GM23338 (cell line): ENCODE results near the gene VWA3B. TPM values are rescaled to one million over a fixed set of nuclear protein-coding genes. Genes with fewer than 3 reads are reported as not detected.

Experiments used
- ATAC-seq: fragments of 200-7000 bp; cut with Tn5 transposase; 3 replicates; pipeline ENCODE4 v1.9.1; 2020
- DNase-seq: peaks from one replicate; pipeline ENCODE4 v3.0.0-alpha.2; 2015; ENCODE audit warnings: low spot score
- H2AFZ ChIP-seq: fragments of 200-600 bp; sonication (generic); 2 replicates; pipeline ENCODE4 v1.8.0; 2016; ENCODE audit warnings: antibody characterized with exemption, mild to moderate bottlenecking, moderate library complexity
- H3F3A ChIP-seq: fragments of 200-600 bp; sonication (generic); replicated peaks from 2 replicates; pipeline ENCODE4 v1.8.0; 2017; ENCODE audit warnings: antibody characterized with exemption, mixed run types, low read depth
- H3K27ac ChIP-seq: fragments of 200-600 bp; sonication (generic); 2 replicates; pipeline ENCODE4 v1.6.1; 2016; ENCODE audit warnings: low read depth
- H3K27me3 ChIP-seq: fragments of 200-600 bp; sonication (generic); 2 replicates; pipeline ENCODE4 v1.8.0; 2016; ENCODE audit warnings: mild to moderate bottlenecking, mixed run types, moderate library complexity; ENCODE audit not compliant: insufficient read depth
- H3K36me3 ChIP-seq: fragments of 200-600 bp; sonication (generic); 2 replicates; pipeline ENCODE4 v1.8.0; 2016; ENCODE audit warnings: mild to moderate bottlenecking; ENCODE audit not compliant: insufficient read depth
- H3K4me1 ChIP-seq: fragments of 200-600 bp; sonication (generic); 2 replicates; pipeline ENCODE4 v1.8.0; 2016; ENCODE audit warnings: mild to moderate bottlenecking, moderate library complexity; ENCODE audit not compliant: insufficient read depth
- H3K4me2 ChIP-seq: fragments of 200-600 bp; sonication (generic); 2 replicates; pipeline ENCODE4 v1.7.1; 2017; ENCODE audit warnings: mixed run types
- H3K4me3 ChIP-seq: fragments of 200-600 bp; sonication (generic); 2 replicates; pipeline ENCODE4 v1.6.1; 2016; ENCODE audit warnings: mixed run types
- H3K79me2 ChIP-seq: fragments of 200-600 bp; sonication (generic); replicated peaks from 2 replicates; pipeline ENCODE4 v1.8.0; 2017; ENCODE audit warnings: mild to moderate bottlenecking; ENCODE audit not compliant: insufficient read depth
- H3K9me2 ChIP-seq: fragments of 200-600 bp; sonication (generic); 2 replicates; pipeline ENCODE4 v1.8.0; 2017; ENCODE audit not compliant: insufficient read depth
- H4K20me1 ChIP-seq: fragments of 200-600 bp; sonication (generic); replicated peaks from 2 replicates; pipeline ENCODE4 v1.8.0; 2017; ENCODE audit warnings: mild to moderate bottlenecking; ENCODE audit not compliant: insufficient read depth
- H3K27ac Mint-ChIP-seq: 2 replicates; pipeline ENCODE4 v1.8.0; 2020; ENCODE audit warnings: inconsistent platforms, mild to moderate bottlenecking, moderate library complexity, mixed read lengths
- H3K27me3 Mint-ChIP-seq: 3 replicates; pipeline ENCODE4 v1.8.0; 2022; ENCODE audit warnings: low read depth, mild to moderate bottlenecking, moderate library complexity, mixed read lengths, inconsistent platforms; ENCODE audit not compliant: insufficient read depth, poor library complexity
- H3K36me3 Mint-ChIP-seq: 3 replicates; pipeline ENCODE4 v1.8.0; 2021; ENCODE audit warnings: low read depth, mild to moderate bottlenecking, inconsistent platforms, moderate library complexity, mixed read lengths
- H3K4me1 Mint-ChIP-seq: 3 replicates; pipeline ENCODE4 v1.8.0; 2020; ENCODE audit warnings: mild to moderate bottlenecking, inconsistent platforms, mixed read lengths
- H3K4me3 Mint-ChIP-seq: 3 replicates; pipeline ENCODE4 v1.8.0; 2021; ENCODE audit warnings: moderate library complexity, mild to moderate bottlenecking, inconsistent platforms, mixed read lengths
- H3K9me3 Mint-ChIP-seq: 3 replicates; pipeline ENCODE4 v1.8.0; 2020; ENCODE audit warnings: moderate library complexity, mild to moderate bottlenecking, inconsistent platforms, mixed read lengths
- ZNF462 ChIP-seq: fragments of 250-450 bp; sonication (Bioruptor Pico); IDR thresholded peaks from 2 replicates; pipeline ENCODE4 v1.5.0; 2020; ENCODE audit warnings: mild to moderate bottlenecking, moderate library complexity
- polyA plus RNA-seq: library from polyadenylated mRNA; unstranded; fragments of >200 nt; fragmentation: Nextera tagmentation; extraction: Ambion mirVana; gene quantifications from 2 replicates; pipeline ENCODE4 v1.2.1, GENCODE V29; 2016
- total RNA-seq: library from RNA; depleted of rRNA; stranded (reverse); fragments of >200 nt; shearing (Covaris generic); gene quantifications from 2 replicates; pipeline ENCODE4 v1.2.3, GENCODE V29; 2014

VWA3B gene
- total and polyA plus RNA-seq, 2 experiments from 2014 or later = not detected

- no peak for ATAC-seq
- DNase-seq = no peak
- H3K9me3 Mint-ChIP-seq = no peaks in the 10 kb centered on the region
These were observed 26.7 kb upstream of the VWA3B start for GRCh38 chr2:98060277-98060676.

More at GRCh38 chr2:98060277-98060676, 26.7 kb upstream of the VWA3B start:
- peaks cover 3% of the 10 kb centered on the region for H3K27me3 Mint-ChIP-seq
- Histone ChIP-seq H3K4me1 (no peaks in the 10 kb centered on the region), H3K4me3 (no peak overlapping the region), H3K4me2 (no peak overlapping the region), H3K9me2 (0 out of 2 replicates have a peak, but pooled peaks cover 3% of the 10 kb centered on the region), H3K36me3 (no peaks in the 10 kb centered on the region), H3F3A (no peaks in the 10 kb centered on the region), H2AFZ (no peak overlapping the region), H3K79me2 (no peaks in the 10 kb centered on the region), H4K20me1 (no peaks in the 10 kb centered on the region), H3K27me3 (no peaks in the 10 kb centered on the region), H3K27ac (no peak overlapping the region)
- no peak overlapping the region for H3K4me3 Mint-ChIP-seq
- no peak overlapping the region for H3K27ac Mint-ChIP-seq
- no peaks in the 10 kb centered on the region for H3K4me1 Mint-ChIP-seq
- no peaks in the 10 kb centered on the region for H3K36me3 Mint-ChIP-seq
- TF ChIP-seq ZNF462 (CRISPR knock-in tag) = no peak
